GM12878 (cell line): ENCODE data around the gene PYGM. TPM values are rescaled to one million over a fixed set of nuclear protein-coding genes. Genes with fewer than 3 reads are reported as not detected.

ENCODE experiments used
- BACH1 ChIP-seq: fragments of 450-650 bp; IDR thresholded peaks from 2 replicates; pipeline ENCODE4 v1.6.1; 2017; ENCODE audit warnings: mild to moderate bottlenecking, borderline replicate concordance
- BHLHE40 ChIP-seq, 2 experiments: fragments of 450-650 bp in 1 of 2; IDR thresholded peaks; 2 replicates each; pipeline ENCODE4 v1.6.1; 2011 to 2017; ENCODE audit warnings: low read depth in 2 of 2, borderline replicate concordance in 1 of 2, improper control_type of control experiment in 1 of 2, low read length in 1 of 2, mild to moderate bottlenecking in 1 of 2
- CBX5 ChIP-seq: sonication (generic); IDR thresholded peaks from 2 replicates; pipeline ENCODE4 v1.6.1; 2016; ENCODE audit warnings: low read depth, moderate library complexity, mild to moderate bottlenecking, inconsistent platforms
- CREM ChIP-seq: IDR thresholded peaks from 2 replicates; pipeline ENCODE4 v1.6.1; 2014; ENCODE audit warnings: antibody characterized with exemption, low read depth
- FOXK2 ChIP-seq: fragments of 450-650 bp; IDR thresholded peaks from 2 replicates; pipeline ENCODE4 v1.6.1; 2017; ENCODE audit warnings: mild to moderate bottlenecking, moderate library complexity
- FOXM1 ChIP-seq: IDR thresholded peaks from 2 replicates; pipeline ENCODE4 v1.6.1; 2012; ENCODE audit warnings: low read depth, mild to moderate bottlenecking, inconsistent platforms, low read length, moderate library complexity
- PML ChIP-seq: IDR thresholded peaks from 2 replicates; pipeline ENCODE4 v1.6.1; 2012; ENCODE audit warnings: low read length, inconsistent platforms
- TCF7 ChIP-seq: IDR thresholded peaks from 2 replicates; pipeline ENCODE4 v1.6.1; 2014; ENCODE audit warnings: antibody characterized with exemption, borderline replicate concordance
- polyA plus RNA-seq, 11 experiments: library from polyadenylated mRNA; depleted of rRNA in 4 of 11; unstranded in 6 of 11; stranded (reverse) in 5 of 11; fragments of >200 nt; fragmentation: Nextera tagmentation in 4 of 11; fragmentation: Illumina TruSeq in 1 of 11; extraction: Ambion mirVana in 4 of 11; extraction: Trizol in 1 of 11; gene quantifications; 1 replicate in 1 of 11; 2 replicates in 10 of 11; pipeline versions ENCODE4 v1.2.1 to v1.2.3, GENCODE V29; 2011 to 2016; ENCODE audit warnings: inconsistent platforms in 2 of 11, missing spikeins in 2 of 11, low read depth in 1 of 11
- total RNA-seq, 4 experiments: library from RNA; depleted of rRNA in 3 of 4; stranded (reverse); fragments of >200 nt in 3 of 4; fragmentation: Illumina TruSeq in 1 of 4; extraction: Trizol in 1 of 4; gene quantifications; 2 replicates each; pipeline versions ENCODE4 v1.2.1 to v1.2.3, GENCODE V29; 2013 to 2021
- TF ChIP-seq, protein P1 (sequence below): fragments of 450-650 bp; formaldehyde crosslinking; IDR thresholded peaks from 2 replicates; pipeline ENCODE4 v1.4.0; 2022; ENCODE audit warnings: mild to moderate bottlenecking, moderate library complexity
- TF ChIP-seq, protein P2 (sequence below): fragments of 450-650 bp; IDR thresholded peaks from 2 replicates; pipeline ENCODE4 v1.6.1; 2016; ENCODE audit warnings: mild to moderate bottlenecking, moderate library complexity, borderline replicate concordance

PYGM gene
- total and polyA plus RNA-seq, 10 of the 15 experiments (the other 5 are each of a cell fraction or from before 2014, with no cell fraction given), result 0.04 to 3.7 (median 0.27) TPM; not detected in 1

DNA sequence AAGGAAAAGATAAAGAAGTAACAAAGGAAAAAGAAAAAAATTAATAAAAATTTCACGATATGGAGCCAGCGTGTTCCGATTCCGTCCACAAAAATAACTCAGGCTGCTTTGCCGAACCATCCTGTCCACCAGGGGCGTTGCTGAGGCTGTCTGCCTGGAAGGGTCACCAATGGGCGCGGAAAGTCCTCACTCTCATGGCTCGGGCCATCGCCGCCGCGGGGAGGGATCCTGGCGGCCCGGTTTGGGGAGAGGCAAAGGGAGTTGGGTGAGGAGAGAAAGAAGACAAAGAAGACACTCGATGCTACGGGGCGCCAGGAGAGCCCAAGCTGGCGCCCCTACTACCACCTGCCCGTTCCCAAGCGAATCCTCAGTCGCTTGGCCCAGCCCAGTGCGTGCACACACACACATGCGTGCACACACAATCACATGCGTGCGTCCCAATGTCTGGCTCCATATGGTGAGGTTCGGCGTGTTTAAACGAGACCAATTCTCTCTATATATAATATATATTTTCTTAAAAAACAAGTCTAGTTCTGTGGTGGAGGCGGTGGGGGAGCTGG is 5.6 kb upstream of the PYGM start (continued):
- TF ChIP-seq BHLHE40 (IDR thresholded peaks at IDR 0.05; ENCODE audit: borderline replicate concordance in 1 of 2, low read depth in 2 of 2, low read length in 1 of 2), result no peak
- TF ChIP-seq, protein P1, sequence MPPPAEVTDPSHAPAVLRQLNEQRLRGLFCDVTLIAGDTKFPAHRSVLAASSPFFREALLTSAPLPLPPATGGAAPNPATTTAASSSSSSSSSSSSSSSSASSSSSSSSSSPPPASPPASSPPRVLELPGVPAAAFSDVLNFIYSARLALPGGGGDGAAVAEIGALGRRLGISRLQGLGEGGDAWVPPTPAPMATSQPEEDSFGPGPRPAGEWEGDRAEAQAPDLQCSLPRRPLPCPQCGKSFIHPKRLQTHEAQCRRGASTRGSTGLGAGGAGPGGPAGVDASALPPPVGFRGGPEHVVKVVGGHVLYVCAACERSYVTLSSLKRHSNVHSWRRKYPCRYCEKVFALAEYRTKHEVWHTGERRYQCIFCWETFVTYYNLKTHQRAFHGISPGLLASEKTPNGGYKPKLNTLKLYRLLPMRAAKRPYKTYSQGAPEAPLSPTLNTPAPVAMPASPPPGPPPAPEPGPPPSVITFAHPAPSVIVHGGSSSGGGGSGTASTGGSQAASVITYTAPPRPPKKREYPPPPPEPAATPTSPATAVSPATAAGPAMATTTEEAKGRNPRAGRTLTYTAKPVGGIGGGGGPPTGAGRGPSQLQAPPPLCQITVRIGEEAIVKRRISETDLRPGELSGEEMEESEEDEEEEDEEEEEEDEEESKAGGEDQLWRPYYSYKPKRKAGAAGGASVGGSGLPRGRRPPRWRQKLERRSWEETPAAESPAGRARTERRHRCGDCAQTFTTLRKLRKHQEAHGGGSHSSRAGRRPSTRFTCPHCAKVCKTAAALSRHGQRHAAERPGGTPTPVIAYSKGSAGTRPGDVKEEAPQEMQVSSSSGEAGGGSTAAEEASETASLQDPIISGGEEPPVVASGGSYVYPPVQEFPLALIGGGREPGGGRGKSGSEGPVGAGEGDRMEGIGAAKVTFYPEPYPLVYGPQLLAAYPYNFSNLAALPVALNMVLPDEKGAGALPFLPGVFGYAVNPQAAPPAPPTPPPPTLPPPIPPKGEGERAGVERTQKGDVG (CRISPR knock-in tag), result no peak
- no peak for TF ChIP-seq TCF7
- no peak for TF ChIP-seq PML
- TF ChIP-seq FOXM1, result no peak
- TF ChIP-seq, protein P2, sequence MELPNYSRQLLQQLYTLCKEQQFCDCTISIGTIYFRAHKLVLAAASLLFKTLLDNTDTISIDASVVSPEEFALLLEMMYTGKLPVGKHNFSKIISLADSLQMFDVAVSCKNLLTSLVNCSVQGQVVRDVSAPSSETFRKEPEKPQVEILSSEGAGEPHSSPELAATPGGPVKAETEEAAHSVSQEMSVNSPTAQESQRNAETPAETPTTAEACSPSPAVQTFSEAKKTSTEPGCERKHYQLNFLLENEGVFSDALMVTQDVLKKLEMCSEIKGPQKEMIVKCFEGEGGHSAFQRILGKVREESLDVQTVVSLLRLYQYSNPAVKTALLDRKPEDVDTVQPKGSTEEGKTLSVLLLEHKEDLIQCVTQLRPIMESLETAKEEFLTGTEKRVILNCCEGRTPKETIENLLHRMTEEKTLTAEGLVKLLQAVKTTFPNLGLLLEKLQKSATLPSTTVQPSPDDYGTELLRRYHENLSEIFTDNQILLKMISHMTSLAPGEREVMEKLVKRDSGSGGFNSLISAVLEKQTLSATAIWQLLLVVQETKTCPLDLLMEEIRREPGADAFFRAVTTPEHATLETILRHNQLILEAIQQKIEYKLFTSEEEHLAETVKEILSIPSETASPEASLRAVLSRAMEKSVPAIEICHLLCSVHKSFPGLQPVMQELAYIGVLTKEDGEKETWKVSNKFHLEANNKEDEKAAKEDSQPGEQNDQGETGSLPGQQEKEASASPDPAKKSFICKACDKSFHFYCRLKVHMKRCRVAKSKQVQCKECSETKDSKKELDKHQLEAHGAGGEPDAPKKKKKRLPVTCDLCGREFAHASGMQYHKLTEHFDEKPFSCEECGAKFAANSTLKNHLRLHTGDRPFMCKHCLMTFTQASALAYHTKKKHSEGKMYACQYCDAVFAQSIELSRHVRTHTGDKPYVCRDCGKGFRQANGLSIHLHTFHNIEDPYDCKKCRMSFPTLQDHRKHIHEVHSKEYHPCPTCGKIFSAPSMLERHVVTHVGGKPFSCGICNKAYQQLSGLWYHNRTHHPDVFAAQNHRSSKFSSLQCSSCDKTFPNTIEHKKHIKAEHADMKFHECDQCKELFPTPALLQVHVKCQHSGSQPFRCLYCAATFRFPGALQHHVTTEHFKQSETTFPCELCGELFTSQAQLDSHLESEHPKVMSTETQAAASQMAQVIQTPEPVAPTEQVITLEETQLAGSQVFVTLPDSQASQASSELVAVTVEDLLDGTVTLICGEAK, result no peak
- no peak for TF ChIP-seq CREM
- TF ChIP-seq FOXK2, result no peak
- TF ChIP-seq BACH1, result no peak
- TF ChIP-seq CBX5, result no peak
- TF ChIP-seq, all 136 proteins: peak for 5
